ENCODE data around the gene CRISPLD2. TPM values are rescaled to one million over a fixed set of nuclear protein-coding genes. Genes with fewer than 3 reads are reported as not detected.

Gene CRISPLD2
- total and polyA plus RNA-seq, 8 donors, result 13.8 to 106 (median 24.9) TPM

- no peak for ATAC-seq
- DNase-seq, result peak in 1 of 4 donors; percentile 40
- H3K4me1 ChIP-seq, result peaks cover 0 to 61% of the 10 kb centered on the region in 2 donors
- peak overlapping the region; percentile 32 to 51 for H3K4me3 ChIP-seq
- H3K9me3 ChIP-seq, result no peaks in the 10 kb centered on the region
- H3K27ac ChIP-seq, result peak overlapping the region in 1 of 2 donors; percentile 50
- intact Hi-C loops (cut with DNase I), result no loop called here
- H3K27me3 ChIP-seq, result peaks cover 0 to 40% of the 10 kb centered on the region in 2 donors
- H3K36me3 ChIP-seq, result no peaks in the 10 kb centered on the region
- no peak for TF ChIP-seq CTCF (IDR thresholded peaks at IDR 0.05)
These were observed 1.4 kb downstream of the CRISPLD2 start for GRCh38 chr16:84821179-84821578.

GRCh38 chr16:84821728-84822689 is 2.2 kb downstream of the CRISPLD2 start:
- TF ChIP-seq CTCF (IDR thresholded peaks at IDR 0.05), result no peak
- no peaks in the 10 kb centered on the region for H3K9me3 ChIP-seq
- intact Hi-C loops (cut with DNase I), result no loop called here
- peaks cover 0 to 69% of the 10 kb centered on the region in 2 donors for H3K4me1 ChIP-seq
- peak overlapping the region; percentile 32 to 51 for H3K4me3 ChIP-seq
- ATAC-seq (no peak), DNase-seq (peak in 1 of 4 donors; percentile 30)
- no peaks in the 10 kb centered on the region for H3K36me3 ChIP-seq
- peak overlapping the region in 1 of 2 donors; percentile 50 for H3K27ac ChIP-seq
- peaks cover 0 to 40% of the 10 kb centered on the region in 2 donors for H3K27me3 ChIP-seq

GRCh38 chr16:84822990-84823389 is 3.2 kb downstream of the CRISPLD2 start:
- intact Hi-C loops (cut with DNase I), result no loop called here
- peak overlapping the region in 1 of 2 donors; percentile 25 for H3K27ac ChIP-seq
- H3K27me3 ChIP-seq, result peaks cover 0 to 41% of the 10 kb centered on the region in 2 donors
- H3K9me3 ChIP-seq, result no peaks in the 10 kb centered on the region
- DNase-seq (no peak), ATAC-seq (no peak)
- peaks cover 2 to 79% of the 10 kb centered on the region in 2 donors for H3K4me1 ChIP-seq
- H3K36me3 ChIP-seq, result no peaks in the 10 kb centered on the region
- no peak for TF ChIP-seq CTCF (IDR thresholded peaks at IDR 0.05)
- no peak overlapping the region for H3K4me3 ChIP-seq

GRCh38 chr16:84823484-84823883 is 3.7 kb downstream of the CRISPLD2 start:
- Histone ChIP-seq H3K27me3 (peaks cover 0 to 46% of the 10 kb centered on the region in 2 donors), H3K9me3 (no peaks in the 10 kb centered on the region), H3K36me3 (no peaks in the 10 kb centered on the region), H3K4me3 (no peak overlapping the region), H3K27ac (no peak overlapping the region), H3K4me1 (peaks cover 2 to 84% of the 10 kb centered on the region in 2 donors)
- no peak for TF ChIP-seq CTCF (IDR thresholded peaks at IDR 0.05)
- no peak for ATAC-seq
- peak in 1 of 4 donors; percentile 48 for DNase-seq
- intact Hi-C loops (cut with DNase I), result no loop called here

GRCh38 chr16:84823926-84824325 is 4.1 kb downstream of the CRISPLD2 start:
- no peak for TF ChIP-seq CTCF (IDR thresholded peaks at IDR 0.05)
- no peaks in the 10 kb centered on the region for H3K36me3 ChIP-seq
- H3K4me3 ChIP-seq, result no peak overlapping the region
- no peaks in the 10 kb centered on the region for H3K9me3 ChIP-seq
- ATAC-seq, result no peak
- no peak overlapping the region for H3K27ac ChIP-seq
- no peak for DNase-seq
- peaks cover 2 to 85% of the 10 kb centered on the region in 2 donors for H3K4me1 ChIP-seq
- H3K27me3 ChIP-seq, result peaks cover 0 to 49% of the 10 kb centered on the region in 2 donors
- intact Hi-C loops (cut with DNase I), result no loop called here
